Fibroblast of pulmonary artery (primary cell): Measurements from ENCODE around the gene SEL1L2.

ENCODE experiments used
- DNase-seq: peaks from one replicate; pipeline ENCODE4 v3.0.0-alpha.2; 2010; ENCODE audit warnings: low read depth
- H3K4me3 ChIP-seq: replicated peaks from 2 replicates; pipeline ENCODE4 v1.5.1; 2011; ENCODE audit warnings: low read depth, mild to moderate bottlenecking, control low read depth, low read length, moderate library complexity
- TF ChIP-seq, protein P1 (sequence below): IDR thresholded peaks from 2 replicates; pipeline ENCODE4 v1.5.1; 2011; ENCODE audit warnings: mild to moderate bottlenecking, control low read depth, low read length, inconsistent platforms; ENCODE audit errors: missing control alignments

Gene SEL1L2

DNA sequence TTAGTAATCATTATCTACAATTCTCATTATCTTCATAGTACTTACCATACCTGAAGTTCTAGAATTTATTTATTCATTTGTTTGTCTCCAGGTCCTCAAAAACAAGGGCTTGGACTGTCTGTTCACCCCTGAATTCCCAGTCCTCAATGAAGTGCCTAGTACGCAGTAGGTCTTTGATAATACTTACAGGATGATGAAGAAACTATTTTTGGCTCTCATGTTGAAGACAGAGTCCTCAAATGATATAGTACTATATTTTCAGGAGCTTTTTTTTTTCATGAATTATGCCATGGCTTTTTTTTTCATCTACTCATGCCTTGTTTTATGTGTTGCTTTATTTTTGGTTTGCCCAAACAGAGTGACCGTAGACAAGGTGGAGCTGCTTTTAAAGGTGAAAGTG lies 139.1 kb downstream of the SEL1L2 start:
- H3K4me3 ChIP-seq: no peak overlapping the region
- TF ChIP-seq, protein P1, sequence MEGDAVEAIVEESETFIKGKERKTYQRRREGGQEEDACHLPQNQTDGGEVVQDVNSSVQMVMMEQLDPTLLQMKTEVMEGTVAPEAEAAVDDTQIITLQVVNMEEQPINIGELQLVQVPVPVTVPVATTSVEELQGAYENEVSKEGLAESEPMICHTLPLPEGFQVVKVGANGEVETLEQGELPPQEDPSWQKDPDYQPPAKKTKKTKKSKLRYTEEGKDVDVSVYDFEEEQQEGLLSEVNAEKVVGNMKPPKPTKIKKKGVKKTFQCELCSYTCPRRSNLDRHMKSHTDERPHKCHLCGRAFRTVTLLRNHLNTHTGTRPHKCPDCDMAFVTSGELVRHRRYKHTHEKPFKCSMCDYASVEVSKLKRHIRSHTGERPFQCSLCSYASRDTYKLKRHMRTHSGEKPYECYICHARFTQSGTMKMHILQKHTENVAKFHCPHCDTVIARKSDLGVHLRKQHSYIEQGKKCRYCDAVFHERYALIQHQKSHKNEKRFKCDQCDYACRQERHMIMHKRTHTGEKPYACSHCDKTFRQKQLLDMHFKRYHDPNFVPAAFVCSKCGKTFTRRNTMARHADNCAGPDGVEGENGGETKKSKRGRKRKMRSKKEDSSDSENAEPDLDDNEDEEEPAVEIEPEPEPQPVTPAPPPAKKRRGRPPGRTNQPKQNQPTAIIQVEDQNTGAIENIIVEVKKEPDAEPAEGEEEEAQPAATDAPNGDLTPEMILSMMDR: no peak
- DNase-seq: no peak

DNA sequence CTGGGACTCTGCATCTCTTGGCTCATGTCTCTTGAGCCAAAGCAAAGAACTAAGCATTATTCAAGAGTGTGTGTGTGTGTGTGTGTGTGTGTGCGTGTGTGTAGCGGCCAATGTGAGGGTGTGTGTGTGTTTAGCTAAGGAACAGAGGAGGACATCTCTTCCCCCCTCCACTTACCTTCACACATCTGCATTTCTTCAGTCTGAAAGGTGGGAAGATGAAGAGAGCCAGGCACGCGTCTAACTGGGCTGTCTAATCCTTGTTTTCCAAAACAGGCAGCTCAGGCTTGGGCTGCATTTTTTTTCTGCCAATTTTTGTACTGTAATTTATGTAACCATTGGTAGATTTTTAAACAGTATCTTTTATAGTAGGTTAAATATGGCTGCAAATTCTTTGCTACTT lies 146.1 kb downstream of the SEL1L2 start:
- DNase-seq: no peak
- TF ChIP-seq, protein P1: no peak
- no peak overlapping the region for H3K4me3 ChIP-seq

DNA sequence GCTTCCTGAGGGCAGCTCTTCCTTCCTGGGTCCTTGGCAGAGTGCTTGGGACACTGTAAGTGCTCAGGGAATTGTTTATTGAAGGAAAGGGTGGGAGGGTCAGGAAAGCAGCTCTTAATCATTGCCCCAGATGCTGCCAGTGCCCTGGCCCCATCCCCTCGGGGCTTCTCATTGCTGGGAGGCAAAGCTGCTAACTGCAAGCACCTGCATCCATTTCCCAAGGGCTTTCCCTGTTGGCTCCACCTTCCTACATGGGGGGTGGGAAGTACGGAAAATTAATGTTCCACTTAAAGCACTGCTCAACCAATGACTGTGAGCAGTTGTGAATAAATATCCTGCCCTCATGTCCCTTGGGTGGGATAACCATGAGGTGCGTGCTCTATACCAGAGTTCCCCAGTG lies 149.2 kb downstream of the SEL1L2 start:
- no peak overlapping the region for H3K4me3 ChIP-seq
- no peak for DNase-seq
- TF ChIP-seq, protein P1: no peak

DNA sequence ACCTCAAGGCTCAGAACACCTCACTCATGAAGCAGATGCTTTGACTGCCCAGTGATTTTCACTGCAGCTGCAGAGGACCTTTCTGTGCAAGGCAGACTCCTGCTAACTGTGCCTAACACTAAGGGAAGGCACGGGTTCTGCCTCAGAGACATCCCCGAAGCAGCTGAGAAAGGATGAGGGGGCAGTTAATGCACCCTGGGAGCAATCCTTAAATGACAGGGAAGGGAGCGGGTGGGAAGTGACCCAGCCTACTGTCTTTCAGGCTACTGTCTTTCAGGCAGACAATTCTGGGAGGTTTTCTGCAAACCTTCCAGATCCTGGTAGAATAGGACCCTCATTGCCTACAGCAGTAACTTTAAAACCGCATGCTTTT lies 150.3 kb downstream of the SEL1L2 start:
- H3K4me3 ChIP-seq: no peak overlapping the region
- TF ChIP-seq, protein P1: no peak

DNA sequence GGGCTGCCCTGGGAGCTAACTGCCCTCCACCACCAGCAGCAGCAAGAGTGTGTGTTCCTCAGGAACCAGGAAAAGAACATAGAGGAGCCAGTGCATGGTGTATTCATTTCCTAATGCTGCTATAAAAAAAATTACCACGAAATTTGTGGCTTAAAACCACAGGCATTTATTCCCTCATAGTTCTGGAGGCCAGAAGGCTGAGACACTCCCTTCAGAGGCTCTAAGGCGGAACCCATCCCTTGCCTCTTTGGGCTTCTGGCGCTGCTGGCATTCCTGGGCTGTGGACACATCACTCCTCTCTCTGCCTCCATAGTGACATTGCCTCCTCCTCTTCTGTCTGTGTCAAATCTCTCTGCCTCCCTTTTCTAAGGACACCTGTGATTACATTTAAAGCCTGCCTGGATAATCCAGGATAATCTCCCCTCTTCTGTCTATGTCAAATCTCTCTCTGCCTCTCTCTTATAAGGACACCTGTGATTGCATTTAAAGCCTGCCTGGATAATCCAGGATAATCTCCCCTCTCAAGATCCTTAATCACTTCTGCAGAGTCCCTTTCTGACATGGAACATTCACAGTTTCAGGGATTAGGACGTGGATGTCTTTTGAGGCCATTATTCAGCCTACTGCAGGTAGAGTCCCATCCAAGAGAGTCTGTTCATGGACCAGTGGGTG lies 150.9 kb downstream of the SEL1L2 start:
- no peak for DNase-seq
- TF ChIP-seq, protein P1: no peak
- no peak overlapping the region for H3K4me3 ChIP-seq

More for the DNA sequence above, 150.3 kb downstream of the SEL1L2 start:
- no peak for DNase-seq

DNA sequence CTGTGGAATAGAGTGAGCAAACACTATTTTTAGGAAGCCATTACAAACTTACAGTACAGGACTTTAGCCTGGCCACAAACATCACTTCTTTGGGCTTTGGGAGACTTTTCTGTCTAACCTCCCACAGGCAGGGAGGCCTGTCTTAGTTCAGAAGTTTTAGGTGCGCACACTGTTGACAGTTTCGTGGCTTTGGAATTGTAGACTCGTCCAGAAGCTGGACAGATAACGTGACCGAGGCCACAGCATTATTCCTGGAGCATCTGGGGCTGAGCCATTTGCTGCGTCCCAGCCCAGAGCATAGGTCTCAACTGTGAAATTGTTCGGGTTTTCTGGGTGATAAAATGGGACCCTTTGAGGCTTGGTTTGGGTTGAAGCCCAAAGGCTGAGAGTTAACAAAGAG lies 151.8 kb downstream of the SEL1L2 start:
- TF ChIP-seq, protein P1: no peak
- no peak for DNase-seq
- H3K4me3 ChIP-seq: no peak overlapping the region

DNA sequence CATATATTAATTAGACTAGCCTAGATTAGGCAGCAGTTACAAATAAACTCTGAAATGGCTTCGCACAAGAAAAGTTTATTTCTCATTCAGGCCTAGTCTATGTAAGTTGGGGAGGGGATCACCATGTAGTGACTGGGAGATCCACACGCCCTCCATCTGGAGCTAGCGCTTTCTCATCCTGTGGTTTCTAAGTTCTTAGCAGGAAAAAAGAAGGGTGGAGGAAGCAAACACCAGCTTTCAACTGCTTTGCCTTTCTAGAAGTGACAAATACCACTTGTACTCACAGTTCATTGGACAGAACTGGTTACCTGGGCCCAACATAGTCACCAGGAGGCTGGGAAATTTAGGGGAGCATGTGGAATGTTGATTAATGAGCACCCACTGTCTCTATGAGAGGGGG lies 158.9 kb downstream of the SEL1L2 start:
- TF ChIP-seq, protein P1: no peak
- no peak for DNase-seq
- no peak overlapping the region for H3K4me3 ChIP-seq
